ENCODE results near the gene FRMD4A.

The FRMD4A gene

DNA sequence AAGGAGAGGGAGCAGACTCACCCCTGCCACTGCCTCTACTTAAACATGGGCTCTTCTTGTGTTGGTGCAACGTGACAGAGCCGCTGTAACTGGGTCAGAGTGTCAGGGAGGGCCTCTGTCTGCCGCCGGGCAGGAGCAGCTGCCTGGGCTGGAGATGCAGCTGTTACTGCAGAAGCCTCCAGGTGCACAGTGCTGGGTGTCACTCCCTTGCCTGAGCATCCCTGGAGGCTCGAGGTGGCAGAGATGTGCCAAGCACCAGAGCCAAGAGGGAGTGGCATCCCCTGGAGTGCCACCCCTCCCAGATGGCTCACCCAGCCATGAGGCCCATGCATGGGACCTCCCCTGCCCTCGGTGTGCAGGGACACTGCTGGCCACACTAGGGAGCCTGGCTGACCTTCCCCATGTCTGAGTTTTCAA, 598.3 kb downstream of the FRMD4A start:
- TF ChIP-seq GABPA (IDR thresholded peaks at IDR 0.05; ENCODE audit: low read depth) (no peak), SPI1 (IDR thresholded peaks at IDR 0.05; ENCODE audit: borderline replicate concordance, low read depth) (no peak), REST (IDR thresholded peaks at IDR 0.05; ENCODE audit: insufficient replicate concordance, low read depth) (no peak), POLR2AphosphoS5 (IDR thresholded peaks at IDR 0.05; ENCODE audit: low read depth) (no peak)
- TF ChIP-seq, protein P1, sequence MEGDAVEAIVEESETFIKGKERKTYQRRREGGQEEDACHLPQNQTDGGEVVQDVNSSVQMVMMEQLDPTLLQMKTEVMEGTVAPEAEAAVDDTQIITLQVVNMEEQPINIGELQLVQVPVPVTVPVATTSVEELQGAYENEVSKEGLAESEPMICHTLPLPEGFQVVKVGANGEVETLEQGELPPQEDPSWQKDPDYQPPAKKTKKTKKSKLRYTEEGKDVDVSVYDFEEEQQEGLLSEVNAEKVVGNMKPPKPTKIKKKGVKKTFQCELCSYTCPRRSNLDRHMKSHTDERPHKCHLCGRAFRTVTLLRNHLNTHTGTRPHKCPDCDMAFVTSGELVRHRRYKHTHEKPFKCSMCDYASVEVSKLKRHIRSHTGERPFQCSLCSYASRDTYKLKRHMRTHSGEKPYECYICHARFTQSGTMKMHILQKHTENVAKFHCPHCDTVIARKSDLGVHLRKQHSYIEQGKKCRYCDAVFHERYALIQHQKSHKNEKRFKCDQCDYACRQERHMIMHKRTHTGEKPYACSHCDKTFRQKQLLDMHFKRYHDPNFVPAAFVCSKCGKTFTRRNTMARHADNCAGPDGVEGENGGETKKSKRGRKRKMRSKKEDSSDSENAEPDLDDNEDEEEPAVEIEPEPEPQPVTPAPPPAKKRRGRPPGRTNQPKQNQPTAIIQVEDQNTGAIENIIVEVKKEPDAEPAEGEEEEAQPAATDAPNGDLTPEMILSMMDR (IDR thresholded peaks at IDR 0.05; ENCODE audit: insufficient read depth, low read length) = no peak
- H3K4me3 ChIP-seq (replicated peaks; ENCODE audit: insufficient read depth, low read length) = no peak overlapping the region

DNA sequence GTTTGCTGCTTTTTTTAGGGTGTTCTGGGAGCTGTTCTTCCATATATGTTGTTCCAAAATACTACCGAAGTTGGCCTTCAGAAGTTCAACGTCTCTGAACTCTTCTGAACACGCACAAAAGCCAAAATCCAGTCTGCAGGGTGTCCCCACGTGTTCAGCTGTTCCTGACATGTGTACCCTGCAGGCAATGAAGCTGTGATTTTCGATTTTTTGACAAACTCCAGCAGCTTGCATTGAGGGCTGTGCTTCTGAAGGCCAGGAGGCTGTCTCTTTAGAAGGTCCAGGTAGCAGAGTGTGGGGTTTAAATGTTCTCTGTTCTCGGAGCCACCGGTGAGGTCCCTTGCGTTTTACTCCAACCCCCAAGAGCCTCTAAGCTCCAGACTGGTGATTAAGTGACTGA, 598.9 kb downstream of the FRMD4A start:
- Histone ChIP-seq H3K27ac (replicated peaks) (no peak overlapping the region), H3K27me3 (ENCODE audit: insufficient read depth, poor library complexity, severe bottlenecking) (no peaks in the 10 kb centered on the region), H3K4me3 (replicated peaks; ENCODE audit: insufficient read depth, low read length) (no peak overlapping the region)
- no peak for TF ChIP-seq GABPA (IDR thresholded peaks at IDR 0.05; ENCODE audit: low read depth)
- TF ChIP-seq, protein P1 (IDR thresholded peaks at IDR 0.05; ENCODE audit: insufficient read depth, low read length) = no peak
- no peak for DNase-seq (ENCODE audit: low read depth in 1 of 2, low spot score in 1 of 2)

More for the DNA sequence above, 598.3 kb downstream of the FRMD4A start:
- no peak overlapping the region for H3K27ac ChIP-seq (replicated peaks)
- DNase-seq (ENCODE audit: low read depth in 1 of 2, low spot score in 1 of 2) = no peak
- no peaks in the 10 kb centered on the region for H3K27me3 ChIP-seq (ENCODE audit: insufficient read depth, poor library complexity, severe bottlenecking)

- no peak overlapping the region for H3K4me3 ChIP-seq (replicated peaks; ENCODE audit: insufficient read depth, low read length)
- TF ChIP-seq REST (IDR thresholded peaks at IDR 0.05; ENCODE audit: insufficient replicate concordance, low read depth) (no peak), GABPA (IDR thresholded peaks at IDR 0.05; ENCODE audit: low read depth) (no peak), POLR2AphosphoS5 (IDR thresholded peaks at IDR 0.05; ENCODE audit: low read depth) (no peak), SPI1 (IDR thresholded peaks at IDR 0.05; ENCODE audit: borderline replicate concordance, low read depth) (no peak)
- TF ChIP-seq, protein P1 (IDR thresholded peaks at IDR 0.05; ENCODE audit: insufficient read depth, low read length) = no peak
- H3K27me3 ChIP-seq (ENCODE audit: insufficient read depth, poor library complexity, severe bottlenecking) = no peaks in the 10 kb centered on the region
- no peak for DNase-seq (ENCODE audit: low read depth in 1 of 2, low spot score in 1 of 2)
- H3K27ac ChIP-seq (replicated peaks) = no peak overlapping the region
Observed at GRCh38 chr10:13730956-13731355, 599.8 kb downstream of the FRMD4A start.

- H3K27me3 ChIP-seq (ENCODE audit: insufficient read depth, poor library complexity, severe bottlenecking) = no peaks in the 10 kb centered on the region
- H3K27ac ChIP-seq (replicated peaks) = no peak overlapping the region
- H3K4me3 ChIP-seq (replicated peaks; ENCODE audit: insufficient read depth, low read length) = no peak overlapping the region
- DNase-seq (ENCODE audit: low read depth in 1 of 2, low spot score in 1 of 2) = no peak
- no peak for TF ChIP-seq GABPA (IDR thresholded peaks at IDR 0.05; ENCODE audit: low read depth)
- TF ChIP-seq, protein P1 (IDR thresholded peaks at IDR 0.05; ENCODE audit: insufficient read depth, low read length) = no peak
- no peak for TF ChIP-seq POLR2AphosphoS5 (IDR thresholded peaks at IDR 0.05; ENCODE audit: low read depth)
- TF ChIP-seq SPI1 (IDR thresholded peaks at IDR 0.05; ENCODE audit: borderline replicate concordance, low read depth) = no peak
- TF ChIP-seq REST (IDR thresholded peaks at IDR 0.05; ENCODE audit: insufficient replicate concordance, low read depth) = no peak
Observed at GRCh38 chr10:13730306-13730652, 600.4 kb downstream of the FRMD4A start.

All from HL-60 (cell line).